Body of pancreas (tissue), 4 donors: ENCODE data around the gene TTC29.

Source experiments
- POLR2A ChIP-seq, 3 donors: fragments of 450-650 bp; IDR thresholded peaks; one replicate each; pipeline ENCODE4 v1.6.1; 2016; ENCODE audit warnings: antibody characterized with exemption in 3 of 3, mild to moderate bottlenecking in 2 of 3
- TF ChIP-seq, protein P1 (sequence below), 7 experiments: fragments of 450-650 bp in 4 of 7; fragments of 200-600 bp in 3 of 7; sonication (generic) in 3 of 7; IDR thresholded peaks; one replicate each; pipeline ENCODE4 v1.5.1; 2016 to 2019; ENCODE audit warnings: antibody characterized with exemption in 7 of 7

DNA sequence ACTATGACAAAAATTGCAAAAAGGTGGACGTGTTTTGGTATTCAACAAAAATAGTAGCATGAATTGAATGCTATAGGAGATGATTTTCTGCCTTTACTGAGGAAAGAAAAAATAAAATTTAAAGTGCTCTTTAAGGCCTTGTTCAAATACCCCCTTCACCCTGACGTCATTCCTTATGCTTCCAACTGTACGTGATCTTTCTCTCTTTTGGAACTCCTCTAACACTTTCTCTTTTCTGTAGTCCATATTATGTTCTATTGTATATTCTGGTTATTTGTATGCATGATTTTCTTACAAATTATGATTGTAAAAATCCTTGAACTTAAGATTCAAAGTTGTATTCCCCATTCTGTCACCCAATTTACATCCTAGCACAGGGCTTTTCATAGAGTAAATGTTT is 206.5 kb downstream of the TTC29 start:
- TF ChIP-seq, protein P1, sequence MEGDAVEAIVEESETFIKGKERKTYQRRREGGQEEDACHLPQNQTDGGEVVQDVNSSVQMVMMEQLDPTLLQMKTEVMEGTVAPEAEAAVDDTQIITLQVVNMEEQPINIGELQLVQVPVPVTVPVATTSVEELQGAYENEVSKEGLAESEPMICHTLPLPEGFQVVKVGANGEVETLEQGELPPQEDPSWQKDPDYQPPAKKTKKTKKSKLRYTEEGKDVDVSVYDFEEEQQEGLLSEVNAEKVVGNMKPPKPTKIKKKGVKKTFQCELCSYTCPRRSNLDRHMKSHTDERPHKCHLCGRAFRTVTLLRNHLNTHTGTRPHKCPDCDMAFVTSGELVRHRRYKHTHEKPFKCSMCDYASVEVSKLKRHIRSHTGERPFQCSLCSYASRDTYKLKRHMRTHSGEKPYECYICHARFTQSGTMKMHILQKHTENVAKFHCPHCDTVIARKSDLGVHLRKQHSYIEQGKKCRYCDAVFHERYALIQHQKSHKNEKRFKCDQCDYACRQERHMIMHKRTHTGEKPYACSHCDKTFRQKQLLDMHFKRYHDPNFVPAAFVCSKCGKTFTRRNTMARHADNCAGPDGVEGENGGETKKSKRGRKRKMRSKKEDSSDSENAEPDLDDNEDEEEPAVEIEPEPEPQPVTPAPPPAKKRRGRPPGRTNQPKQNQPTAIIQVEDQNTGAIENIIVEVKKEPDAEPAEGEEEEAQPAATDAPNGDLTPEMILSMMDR (IDR thresholded peaks at IDR 0.05) = no peak
- no peak for TF ChIP-seq POLR2A (IDR thresholded peaks at IDR 0.05)
